IMR-90 (cell line): Measurements from ENCODE around the gene MPZL1. TPM values are rescaled to one million over a fixed set of nuclear protein-coding genes. Genes with fewer than 3 reads are reported as not detected.

Source experiments
- ATAC-seq: fragments of 200-7000 bp; cut with Tn5 transposase; 2 replicates; pipeline ENCODE4 v1.9.1; 2020; ENCODE audit warnings: low read depth, mild to moderate bottlenecking, moderate library complexity
- BruUV-seq: library from RNA; stranded (reverse); fragments of 400-500 nt; replicated peaks from 2 replicates; lab custom pipeline; 2021; lab: Mats Ljungman, UMichigan
- CTCF ChIA-PET: fragments of 300-600 bp; formaldehyde crosslinking; extraction: SDS; loops from one replicate; lab custom pipeline; 2021; ENCODE audit warnings: antibody characterized with exemption; lab: Yijun Ruan, JAX
- POLR2A ChIA-PET: fragments of 300-600 bp; sonication (Branson Sonifier 250); formaldehyde crosslinking; loops from one replicate; lab custom pipeline; 2022; ENCODE audit warnings: antibody characterized with exemption; ENCODE audit not compliant: unreplicated experiment; lab: Charles Lee
- DNase-seq: peaks from one replicate; pipeline ENCODE4 v3.0.0; 2013
- H2AFZ ChIP-seq: replicated peaks from 2 replicates; pipeline ENCODE3; 2013; ENCODE audit warnings: low read length, mild to moderate bottlenecking; ENCODE audit not compliant: poor library complexity
- H2AK5ac ChIP-seq: 2 replicates; pipeline ENCODE4 v1.6.1; 2013; ENCODE audit warnings: low read depth, low read length, inconsistent platforms
- H2AK9ac ChIP-seq: replicated peaks from 2 replicates; pipeline ENCODE3; 2013; ENCODE audit warnings: mild to moderate bottlenecking, low read depth, low read length, moderate library complexity; ENCODE audit not compliant: poor library complexity
- H2BK120ac ChIP-seq: 2 replicates; pipeline ENCODE4 v1.6.1; 2013; ENCODE audit warnings: low read depth, low read length, inconsistent platforms
- H2BK15ac ChIP-seq: 3 replicates; pipeline ENCODE4 v1.6.1; 2013; ENCODE audit warnings: low read depth, low read length, inconsistent platforms
- H2BK20ac ChIP-seq: 2 replicates; pipeline ENCODE4 v1.6.1; 2013; ENCODE audit warnings: low read depth, mild to moderate bottlenecking, inconsistent platforms, low read length, moderate library complexity
- H2BK5ac ChIP-seq: 2 replicates; pipeline ENCODE4 v1.6.1; 2013; ENCODE audit warnings: mild to moderate bottlenecking, low read depth, low read length, inconsistent platforms; ENCODE audit not compliant: poor library complexity, severe bottlenecking
- H3K14ac ChIP-seq: replicated peaks from 2 replicates; pipeline ENCODE4 v1.6.1; 2013; ENCODE audit warnings: low read depth, low read length, inconsistent platforms
- H3K18ac ChIP-seq: 2 replicates; pipeline ENCODE4 v1.6.1; 2013; ENCODE audit warnings: low read depth, low read length, control low read depth
- H3K23ac ChIP-seq: 2 replicates; pipeline ENCODE4 v1.6.1; 2013; ENCODE audit warnings: low read depth, low read length, inconsistent platforms
- H3K27ac ChIP-seq: 2 replicates; pipeline ENCODE4 v1.5.1; 2013; ENCODE audit warnings: mild to moderate bottlenecking, control low read depth, low read length; ENCODE audit not compliant: insufficient read depth
- H3K27me3 ChIP-seq: 2 replicates; pipeline ENCODE4 v1.6.1; 2013; ENCODE audit warnings: low read length; ENCODE audit not compliant: control insufficient read depth, insufficient read depth
- H3K36me3 ChIP-seq: 2 replicates; pipeline ENCODE4 v1.6.1; 2013; ENCODE audit warnings: low read length, mixed read lengths; ENCODE audit not compliant: control insufficient read depth, insufficient read depth
- H3K4ac ChIP-seq: 2 replicates; pipeline ENCODE4 v1.6.1; 2013; ENCODE audit warnings: low read depth, low read length, inconsistent platforms
- H3K4me1 ChIP-seq: 2 replicates; pipeline ENCODE4 v1.6.1; 2013; ENCODE audit warnings: low read length, mixed read lengths; ENCODE audit not compliant: control insufficient read depth, insufficient read depth
- H3K4me2 ChIP-seq: 2 replicates; pipeline ENCODE4 v1.6.1; 2013; ENCODE audit warnings: low read depth, mild to moderate bottlenecking, control low read depth, low read length, moderate library complexity
- H3K4me3 ChIP-seq: 2 replicates; pipeline ENCODE4 v1.5.1; 2013; ENCODE audit warnings: low read depth, mild to moderate bottlenecking, control low read depth, low read length, moderate library complexity; ENCODE audit not compliant: insufficient read depth
- H3K56ac ChIP-seq: 2 replicates; pipeline ENCODE4 v1.6.1; 2013; ENCODE audit warnings: low read length, inconsistent platforms; ENCODE audit not compliant: insufficient read depth; ENCODE audit errors: extremely low read depth
- H3K79me1 ChIP-seq, 2 experiments: 2 replicates each; pipeline ENCODE4 v1.6.1; 2013; ENCODE audit warnings: low read length in 2 of 2, inconsistent platforms in 1 of 2, low read depth in 1 of 2
- H3K9ac ChIP-seq: 2 replicates; pipeline ENCODE4 v1.6.1; 2013; ENCODE audit warnings: low read depth, low read length, control low read depth
- H3K9me1 ChIP-seq: 2 replicates; pipeline ENCODE4 v1.6.1; 2013; ENCODE audit warnings: low read length, inconsistent platforms; ENCODE audit not compliant: insufficient read depth
- H3K9me3 ChIP-seq: 2 replicates; pipeline ENCODE4 v1.6.1; 2013; ENCODE audit warnings: low read length; ENCODE audit not compliant: control insufficient read depth, insufficient read depth
- H4K20me1 ChIP-seq: 2 replicates; pipeline ENCODE4 v1.6.1; 2013; ENCODE audit warnings: low read length, inconsistent platforms; ENCODE audit not compliant: insufficient read depth
- H4K5ac ChIP-seq: 2 replicates; pipeline ENCODE4 v1.6.1; 2013; ENCODE audit warnings: mild to moderate bottlenecking, low read depth, low read length, control low read depth
- H4K8ac ChIP-seq, 2 experiments: 2 replicates each; pipeline ENCODE4 v1.6.1; 2013; ENCODE audit warnings: low read depth in 2 of 2, low read length in 2 of 2, control low read depth in 1 of 2, inconsistent platforms in 1 of 2
- H4K91ac ChIP-seq: 2 replicates; pipeline ENCODE4 v1.6.1; 2013; ENCODE audit warnings: low read depth, low read length, inconsistent platforms; ENCODE audit not compliant: insufficient read depth
- BHLHE40 ChIP-seq: fragments of 150-350 bp; IDR thresholded peaks from 2 replicates; pipeline ENCODE4 v1.6.1; 2016; ENCODE audit warnings: mild to moderate bottlenecking, low read depth, low read length
- CEBPB ChIP-seq: IDR thresholded peaks from 2 replicates; pipeline ENCODE4 v1.6.1; 2012; ENCODE audit warnings: low read depth, low read length, improper control_type of control experiment
- CHD1 ChIP-seq: IDR thresholded peaks from 2 replicates; pipeline ENCODE4 v1.6.1; 2012; ENCODE audit warnings: low read depth, low read length, improper control_type of control experiment
- FOS ChIP-seq: fragments of 150-350 bp; IDR thresholded peaks from 2 replicates; pipeline ENCODE4 v1.6.1; 2016; ENCODE audit warnings: low read depth, low read length
- MAFK ChIP-seq: IDR thresholded peaks from 2 replicates; pipeline ENCODE4 v1.6.1; 2012; ENCODE audit warnings: low read depth, low read length, improper control_type of control experiment
- MAZ ChIP-seq: IDR thresholded peaks from 2 replicates; pipeline ENCODE4 v1.6.1; 2012; ENCODE audit warnings: low read depth, mild to moderate bottlenecking, low read length, improper control_type of control experiment, moderate library complexity, borderline replicate concordance
- MXI1 ChIP-seq: IDR thresholded peaks from 2 replicates; pipeline ENCODE4 v1.6.1; 2012; ENCODE audit warnings: low read depth, mild to moderate bottlenecking, low read length, moderate library complexity, borderline replicate concordance
- NFE2L2 ChIP-seq: fragments of 150-350 bp; IDR thresholded peaks from 2 replicates; pipeline ENCODE4 v1.6.1; 2016; ENCODE audit warnings: low read depth, mild to moderate bottlenecking, low read length
- POLR2A ChIP-seq: IDR thresholded peaks from 2 replicates; pipeline ENCODE4 v1.6.1; 2012; ENCODE audit warnings: mild to moderate bottlenecking, low read depth, low read length
- RAD21 ChIP-seq: IDR thresholded peaks from 2 replicates; pipeline ENCODE4 v1.6.1; 2012; ENCODE audit warnings: low read length, improper control_type of control experiment
- RCOR1 ChIP-seq: IDR thresholded peaks from 2 replicates; pipeline ENCODE4 v1.6.1; 2012; ENCODE audit warnings: mild to moderate bottlenecking, low read length, improper control_type of control experiment; ENCODE audit not compliant: insufficient replicate concordance
- RFX5 ChIP-seq: IDR thresholded peaks from 2 replicates; pipeline ENCODE4 v1.8.0; 2012; ENCODE audit warnings: low read depth, mild to moderate bottlenecking, low read length, moderate library complexity
- SMC3 ChIP-seq: fragments of 150-350 bp; IDR thresholded peaks from 2 replicates; pipeline ENCODE4 v1.6.1; 2016; ENCODE audit warnings: low read depth, mild to moderate bottlenecking, antibody characterized with exemption, low read length, moderate library complexity
- USF2 ChIP-seq: fragments of 150-350 bp; IDR thresholded peaks from 2 replicates; pipeline ENCODE4 v1.6.1; 2017; ENCODE audit warnings: mild to moderate bottlenecking, antibody characterized with exemption, low read length, low read depth
- WGBS, 2 experiments: methylation state at CpG; one replicate each; pipeline versions ENCODE4 v1.1.5 to v1.1.7; 2013; ENCODE audit warnings: missing lambda C conversion rate in 2 of 2; ENCODE audit not compliant: insufficient read length in 1 of 2; ENCODE audit errors: extremely low coverage in 2 of 2; 5-methylcytosine and 5-hydroxymethylcytosine counted together
- dilution Hi-C: fragments of 300-500 bp; cut with HindIII; formaldehyde crosslinking; loops from one replicate; pipeline ENCODE4 v1.14.3; 2018; ENCODE audit warnings: low sequenced_read_pairs; ENCODE audit not compliant: unreplicated experiment
- in situ Hi-C: fragments of 300-500 bp; cut with MboI; formaldehyde crosslinking; loops from 3 replicates; pipeline ENCODE4 v1.14.3; 2019; ENCODE audit warnings: low sequenced_read_pairs, inconsistent platforms, mixed read lengths
- intact Hi-C: fragments of 100-400 bp; cut with micrococcal nuclease; formaldehyde crosslinking; loops from 2 replicates; pipeline ENCODE4 v1.10.0; 2022
- polyA plus RNA-seq, 3 experiments: library from polyadenylated mRNA; depleted of rRNA; stranded (reverse); fragments of >200 nt; gene quantifications; 2 replicates each; pipeline ENCODE4 v1.2.3, GENCODE V29; 2012; ENCODE audit warnings: low replicate concordance in 1 of 3
- total RNA-seq: library from RNA; depleted of rRNA; stranded (reverse); fragments of >200 nt; gene quantifications from 2 replicates; pipeline ENCODE4 v1.2.3, GENCODE V29; 2012
- TF ChIP-seq, protein P1 (sequence below): fragments of 150-350 bp; IDR thresholded peaks from 2 replicates; pipeline ENCODE4 v1.6.1; 2016; ENCODE audit warnings: low read depth, mild to moderate bottlenecking, low read length, moderate library complexity, borderline replicate concordance
- TF ChIP-seq, protein P2 (sequence below): conservative IDR thresholded peaks from 2 replicates; pipeline ENCODE4 v1.5.1; 2012; ENCODE audit warnings: mild to moderate bottlenecking, low read depth, low read length, improper control_type of control experiment

Gene MPZL1
- total and polyA plus RNA-seq, 2 of the 4 experiments (the other 2 are of a cell fraction): 55.3 to 87.3 TPM

GRCh38 chr1:167734841-167735240 is 13.1 kb downstream of the MPZL1 start:
- H4K20me1 ChIP-seq: peaks cover 81% of the 10 kb centered on the region
- no peak overlapping the region for H4K91ac ChIP-seq
- H4K8ac ChIP-seq: no peak overlapping the region
- no peak overlapping the region for H3K56ac ChIP-seq
- H3K36me3 ChIP-seq: peaks cover 8% of the 10 kb centered on the region
- no peak overlapping the region for H2BK20ac ChIP-seq
- H3K27ac ChIP-seq: no peak overlapping the region
- in situ Hi-C loops: no loop called here
- no peak overlapping the region for H4K5ac ChIP-seq
- ChIA-PET POLR2A (no interaction called here), CTCF (no interaction called here)
- H3K14ac ChIP-seq: no peak overlapping the region
- intact Hi-C loops: no loop called here
- H3K23ac ChIP-seq: no peak overlapping the region
- no peak overlapping the region for H3K4ac ChIP-seq
- no peak for TF ChIP-seq FOS
- TF ChIP-seq MAFK: no peak
- TF ChIP-seq SMC3: no peak
- no peak for TF ChIP-seq NFE2L2
- TF ChIP-seq POLR2A: no peak
- no peak for TF ChIP-seq CHD1
- TF ChIP-seq MXI1: no peak
- no peak for TF ChIP-seq BHLHE40
- TF ChIP-seq MAZ: no peak
- TF ChIP-seq, protein P1, sequence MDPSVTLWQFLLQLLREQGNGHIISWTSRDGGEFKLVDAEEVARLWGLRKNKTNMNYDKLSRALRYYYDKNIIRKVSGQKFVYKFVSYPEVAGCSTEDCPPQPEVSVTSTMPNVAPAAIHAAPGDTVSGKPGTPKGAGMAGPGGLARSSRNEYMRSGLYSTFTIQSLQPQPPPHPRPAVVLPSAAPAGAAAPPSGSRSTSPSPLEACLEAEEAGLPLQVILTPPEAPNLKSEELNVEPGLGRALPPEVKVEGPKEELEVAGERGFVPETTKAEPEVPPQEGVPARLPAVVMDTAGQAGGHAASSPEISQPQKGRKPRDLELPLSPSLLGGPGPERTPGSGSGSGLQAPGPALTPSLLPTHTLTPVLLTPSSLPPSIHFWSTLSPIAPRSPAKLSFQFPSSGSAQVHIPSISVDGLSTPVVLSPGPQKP: no peak
- no peak for TF ChIP-seq RCOR1
- TF ChIP-seq, protein P2, sequence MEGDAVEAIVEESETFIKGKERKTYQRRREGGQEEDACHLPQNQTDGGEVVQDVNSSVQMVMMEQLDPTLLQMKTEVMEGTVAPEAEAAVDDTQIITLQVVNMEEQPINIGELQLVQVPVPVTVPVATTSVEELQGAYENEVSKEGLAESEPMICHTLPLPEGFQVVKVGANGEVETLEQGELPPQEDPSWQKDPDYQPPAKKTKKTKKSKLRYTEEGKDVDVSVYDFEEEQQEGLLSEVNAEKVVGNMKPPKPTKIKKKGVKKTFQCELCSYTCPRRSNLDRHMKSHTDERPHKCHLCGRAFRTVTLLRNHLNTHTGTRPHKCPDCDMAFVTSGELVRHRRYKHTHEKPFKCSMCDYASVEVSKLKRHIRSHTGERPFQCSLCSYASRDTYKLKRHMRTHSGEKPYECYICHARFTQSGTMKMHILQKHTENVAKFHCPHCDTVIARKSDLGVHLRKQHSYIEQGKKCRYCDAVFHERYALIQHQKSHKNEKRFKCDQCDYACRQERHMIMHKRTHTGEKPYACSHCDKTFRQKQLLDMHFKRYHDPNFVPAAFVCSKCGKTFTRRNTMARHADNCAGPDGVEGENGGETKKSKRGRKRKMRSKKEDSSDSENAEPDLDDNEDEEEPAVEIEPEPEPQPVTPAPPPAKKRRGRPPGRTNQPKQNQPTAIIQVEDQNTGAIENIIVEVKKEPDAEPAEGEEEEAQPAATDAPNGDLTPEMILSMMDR: no peak
- TF ChIP-seq RFX5: no peak
- no peak for TF ChIP-seq RAD21
- TF ChIP-seq USF2: no peak
- TF ChIP-seq CEBPB: no peak
- H3K9me1 ChIP-seq: peaks cover 11% of the 10 kb centered on the region; the same call in 1 of the 2 replicates
- no peaks in the 10 kb centered on the region; the same call in 1 of the 2 replicates for H3K4me1 ChIP-seq
- no peak for DNase-seq
- no peak overlapping the region for H2BK15ac ChIP-seq
- H2BK120ac ChIP-seq: no peak overlapping the region
- H3K18ac ChIP-seq: no peak overlapping the region
- peaks cover 34 to 80% of the 10 kb centered on the region in 2 experiments for H3K79me1 ChIP-seq
- no peak overlapping the region for H2AK9ac ChIP-seq
- no peak overlapping the region for H2AFZ ChIP-seq
- H3K9me3 ChIP-seq: no peaks in the 10 kb centered on the region
- H3K4me3 ChIP-seq: no peak overlapping the region
- no CpG with 5 or more reads among the region's 1 CpG for WGBS, 2 experiments
- no peak overlapping the region for H2BK5ac ChIP-seq
- H3K4me2 ChIP-seq: no peak overlapping the region
- no peaks in the 10 kb centered on the region for H3K27me3 ChIP-seq
- H3K9ac ChIP-seq: no peak overlapping the region
- dilution Hi-C loops: no loop called here
- no TSS peak for BruUV-seq
- H2AK5ac ChIP-seq: no peak overlapping the region
- no peak for ATAC-seq
